Caco-2 (cell line): ENCODE measurements around the gene XXYLT1. TPM values are rescaled to one million over a fixed set of nuclear protein-coding genes. Genes with fewer than 3 reads are reported as not detected.

Experiments
- BruUV-seq: library from RNA; stranded (reverse); fragments of 400-500 nt; replicated peaks from 2 replicates; lab custom pipeline; 2021; lab: Mats Ljungman, UMichigan
- CTCF ChIA-PET: fragments of 300-600 bp; sonication (Branson Sonifier 250); formaldehyde crosslinking; loops from one replicate; lab custom pipeline; 2022; ENCODE audit warnings: antibody characterized with exemption; lab: Charles Lee
- POLR2A ChIA-PET: fragments of 300-600 bp; sonication (Branson Sonifier 250); formaldehyde crosslinking; loops from one replicate; lab custom pipeline; 2022; ENCODE audit warnings: antibody characterized with exemption; lab: Charles Lee
- DNase-seq, 2 experiments: peaks; one replicate each; pipeline versions ENCODE4 v3.0.0 to v3.0.0-alpha.2; 2020 to 2022
- H3K27me3 ChIP-seq: replicated peaks from 2 replicates; pipeline ENCODE4 v1.6.0; 2011; ENCODE audit warnings: low read length; ENCODE audit not compliant: control insufficient read depth, insufficient read depth
- H3K36me3 ChIP-seq: 2 replicates; pipeline ENCODE4 v1.5.1; 2011; ENCODE audit warnings: low read length; ENCODE audit not compliant: control insufficient read depth, insufficient read depth
- H3K4me1 ChIP-seq: fragments of 250-450 bp; sonication (Bioruptor Pico); 2 replicates; pipeline ENCODE4 v1.5.1; 2020; ENCODE audit warnings: mild to moderate bottlenecking
- H3K4me3 ChIP-seq: 2 replicates; pipeline ENCODE4 v1.5.1; 2011; ENCODE audit warnings: low read depth, mild to moderate bottlenecking, control low read depth, low read length
- H3K9me3 ChIP-seq: fragments of 250-450 bp; sonication (Bioruptor Pico); 2 replicates; pipeline ENCODE4 v1.5.1; 2020; ENCODE audit warnings: mild to moderate bottlenecking, moderate library complexity
- H3K27ac Mint-ChIP-seq: one replicate; pipeline ENCODE4 v1.8.0; 2022; ENCODE audit warnings: mixed read lengths; ENCODE audit not compliant: unreplicated experiment
- H3K27me3 Mint-ChIP-seq: one replicate; pipeline ENCODE4 v1.8.0; 2022; ENCODE audit warnings: mixed read lengths; ENCODE audit not compliant: insufficient read depth, unreplicated experiment
- H3K36me3 Mint-ChIP-seq: one replicate; pipeline ENCODE4 v1.8.0; 2022; ENCODE audit warnings: mild to moderate bottlenecking, mixed read lengths; ENCODE audit not compliant: insufficient read depth, unreplicated experiment
- H3K4me1 Mint-ChIP-seq: one replicate; pipeline ENCODE4 v1.8.0; 2022; ENCODE audit warnings: low read depth, mixed read lengths; ENCODE audit not compliant: unreplicated experiment
- H3K4me3 Mint-ChIP-seq: one replicate; pipeline ENCODE4 v1.8.0; 2022; ENCODE audit warnings: mild to moderate bottlenecking, moderate library complexity, mixed read lengths; ENCODE audit not compliant: unreplicated experiment
- H3K9me3 Mint-ChIP-seq: one replicate; pipeline ENCODE4 v1.8.0; 2022; ENCODE audit warnings: mixed read lengths; ENCODE audit not compliant: unreplicated experiment
- intact Hi-C: fragments of 100-400 bp; cut with micrococcal nuclease; formaldehyde crosslinking; loops from one replicate; pipeline ENCODE4 v1.10.0; 2022; ENCODE audit not compliant: unreplicated experiment
- total RNA-seq: library from RNA; stranded (reverse); gene quantifications from 2 replicates; pipeline ENCODE4 v1.2.3, GENCODE V29; 2022
- TF ChIP-seq, protein P1 (sequence below), 2 experiments: fragments of 200-600 bp in 1 of 2; IDR thresholded peaks; 1 replicate in 1 of 2; 2 replicates in 1 of 2; pipeline versions ENCODE4 v1.5.1 to v1.8.0; 2011 to 2022; ENCODE audit warnings: antibody characterized with exemption in 1 of 2, control low read depth in 1 of 2, inconsistent platforms in 1 of 2, low read depth in 1 of 2, low read length in 1 of 2, mild to moderate bottlenecking in 1 of 2, moderate library complexity in 1 of 2; ENCODE audit not compliant: insufficient read depth in 1 of 2, severe bottlenecking in 1 of 2, unreplicated experiment in 1 of 2

XXYLT1 gene
- total RNA-seq, 1 experiment from 2014 or later: 14.2 TPM

DNA sequence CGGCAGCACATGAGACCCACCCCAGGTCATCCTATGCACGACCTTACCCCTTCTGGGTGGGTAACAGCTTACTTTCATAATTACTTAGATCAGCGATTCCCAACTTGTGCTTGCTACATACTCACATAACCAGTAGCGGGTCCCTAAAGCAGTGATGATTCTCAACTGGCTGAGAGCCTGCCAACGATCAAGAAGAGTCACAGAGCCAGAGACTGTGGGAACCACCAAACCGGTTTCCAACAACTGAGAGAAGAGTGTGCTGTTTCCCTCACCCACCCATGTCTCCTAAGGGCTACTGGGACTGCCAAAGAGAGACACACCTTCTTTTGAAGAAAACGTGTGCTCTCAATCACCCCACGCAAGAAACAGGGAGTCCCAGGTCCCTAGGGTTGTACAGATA is 12.0 kb upstream of the XXYLT1 start:
- Histone ChIP-seq H3K9me3 (no peaks in the 10 kb centered on the region), H3K36me3 (no peaks in the 10 kb centered on the region), H3K27me3 (no peaks in the 10 kb centered on the region), H3K4me1 (peaks cover 56% of the 10 kb centered on the region), H3K4me3 (no peak overlapping the region)
- CTCF ChIA-PET: no interaction called here
- peak overlapping the region; percentile 35 for H3K27ac Mint-ChIP-seq
- TF ChIP-seq, protein P1, sequence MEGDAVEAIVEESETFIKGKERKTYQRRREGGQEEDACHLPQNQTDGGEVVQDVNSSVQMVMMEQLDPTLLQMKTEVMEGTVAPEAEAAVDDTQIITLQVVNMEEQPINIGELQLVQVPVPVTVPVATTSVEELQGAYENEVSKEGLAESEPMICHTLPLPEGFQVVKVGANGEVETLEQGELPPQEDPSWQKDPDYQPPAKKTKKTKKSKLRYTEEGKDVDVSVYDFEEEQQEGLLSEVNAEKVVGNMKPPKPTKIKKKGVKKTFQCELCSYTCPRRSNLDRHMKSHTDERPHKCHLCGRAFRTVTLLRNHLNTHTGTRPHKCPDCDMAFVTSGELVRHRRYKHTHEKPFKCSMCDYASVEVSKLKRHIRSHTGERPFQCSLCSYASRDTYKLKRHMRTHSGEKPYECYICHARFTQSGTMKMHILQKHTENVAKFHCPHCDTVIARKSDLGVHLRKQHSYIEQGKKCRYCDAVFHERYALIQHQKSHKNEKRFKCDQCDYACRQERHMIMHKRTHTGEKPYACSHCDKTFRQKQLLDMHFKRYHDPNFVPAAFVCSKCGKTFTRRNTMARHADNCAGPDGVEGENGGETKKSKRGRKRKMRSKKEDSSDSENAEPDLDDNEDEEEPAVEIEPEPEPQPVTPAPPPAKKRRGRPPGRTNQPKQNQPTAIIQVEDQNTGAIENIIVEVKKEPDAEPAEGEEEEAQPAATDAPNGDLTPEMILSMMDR (IDR thresholded peaks at IDR 0.05; ENCODE audit: insufficient read depth in 1 of 2, low read depth in 1 of 2, low read length in 1 of 2, severe bottlenecking in 1 of 2, unreplicated experiment in 1 of 2): no peak
- BruUV-seq: no TSS peak
- H3K27me3 Mint-ChIP-seq: no peaks in the 10 kb centered on the region
- no peak overlapping the region for H3K4me3 Mint-ChIP-seq
- peaks cover 28% of the 10 kb centered on the region for H3K4me1 Mint-ChIP-seq
- no peaks in the 10 kb centered on the region for H3K9me3 Mint-ChIP-seq
- peaks cover 11% of the 10 kb centered on the region for H3K36me3 Mint-ChIP-seq
- POLR2A ChIA-PET: interaction anchor here (0.6 kb wide), 1 partner anchor 260 kb away, joined by 4 read pairs; the partner anchor contains the start of gene PPP1R2
- intact Hi-C loops: no loop called here
- no peak for DNase-seq

- Histone ChIP-seq H3K4me1 (peaks cover 28% of the 10 kb centered on the region), H3K27me3 (no peaks in the 10 kb centered on the region), H3K4me3 (no peak overlapping the region), H3K36me3 (no peaks in the 10 kb centered on the region), H3K9me3 (no peaks in the 10 kb centered on the region)
- ChIA-PET CTCF (interaction anchor here (0.6 kb wide), 1 partner anchor 153 kb away, joined by 3 read pairs; no protein-coding TSS in a partner anchor), POLR2A (interaction anchor here (0.6 to 0.8 kb wide), 2 partner anchors 268 to 289 kb away, joined by 3 read pairs; no protein-coding TSS in a partner anchor)
- H3K4me1 Mint-ChIP-seq: peaks cover 8% of the 10 kb centered on the region
- no TSS peak for BruUV-seq
- TF ChIP-seq, protein P1 (IDR thresholded peaks at IDR 0.05; ENCODE audit: insufficient read depth in 1 of 2, low read depth in 1 of 2, low read length in 1 of 2, severe bottlenecking in 1 of 2, unreplicated experiment in 1 of 2): no peak
- H3K36me3 Mint-ChIP-seq: peaks cover 15% of the 10 kb centered on the region
- no peaks in the 10 kb centered on the region for H3K27me3 Mint-ChIP-seq
- H3K27ac Mint-ChIP-seq: no peak overlapping the region
- no peak for DNase-seq
- intact Hi-C loops: no loop called here
- no peaks in the 10 kb centered on the region for H3K9me3 Mint-ChIP-seq
- no peak overlapping the region for H3K4me3 Mint-ChIP-seq
Measured at GRCh38 chr3:195274259-195274966, 3.5 kb upstream of the XXYLT1 start.

- peak overlapping the region; percentile 88 for H3K4me3 Mint-ChIP-seq
Measured at GRCh38 chr3:195271410-195272243, 668 bp upstream of the XXYLT1 start.

More at GRCh38 chr3:195271410-195272243, 668 bp upstream of the XXYLT1 start:
- H3K9me3 Mint-ChIP-seq: no peaks in the 10 kb centered on the region
- Histone ChIP-seq H3K27me3 (no peaks in the 10 kb centered on the region), H3K4me1 (peaks cover 36% of the 10 kb centered on the region), H3K9me3 (no peaks in the 10 kb centered on the region), H3K4me3 (peak overlapping the region; percentile 91), H3K36me3 (peaks cover 2% of the 10 kb centered on the region)
- peaks cover 19% of the 10 kb centered on the region for H3K36me3 Mint-ChIP-seq
- peaks cover 21% of the 10 kb centered on the region for H3K4me1 Mint-ChIP-seq
- TF ChIP-seq, protein P1 (IDR thresholded peaks at IDR 0.05; ENCODE audit: insufficient read depth in 1 of 2, low read depth in 1 of 2, low read length in 1 of 2, severe bottlenecking in 1 of 2, unreplicated experiment in 1 of 2): peak; percentile 87 to 96
- POLR2A ChIA-PET: interaction anchor here (0.6 to 1.2 kb wide), 3 partner anchors 81 to 638 kb away, joined by 3 read pairs; partner anchors contain the start of genes ACAP2 and TMEM44
- DNase-seq: peak; percentile 87 to 94
- CTCF ChIA-PET: interaction anchor here (0.5 to 2.7 kb wide), 27 partner anchors 10 to 600 kb away, joined by 3 to 34 read pairs (median 4); partner anchors contain the start of genes ACAP2, APOD, LSG1 and PPP1R2
- H3K27me3 Mint-ChIP-seq: no peaks in the 10 kb centered on the region
- H3K27ac Mint-ChIP-seq: peak overlapping the region; percentile 80
- intact Hi-C loops: loop anchor here (1.0 kb wide), 3 partner anchors 14 to 251 kb away; partner anchors contain the start of gene ACAP2
- TSS peak; percentile 74 for BruUV-seq
